Hepatocyte (in vitro differentiated cells): Measurements from ENCODE around the gene XIRP2. TPM values are rescaled to one million over a fixed set of nuclear protein-coding genes. Genes with fewer than 3 reads are reported as not detected.

ENCODE experiments used
- DNase-seq: peaks from one replicate; pipeline ENCODE4 v3.0.0-alpha.2; 2016; ENCODE audit warnings: low spot score
- H2AFZ ChIP-seq: fragments of 200-600 bp; sonication (generic); 2 replicates; pipeline ENCODE4 v1.6.0; 2016; ENCODE audit warnings: antibody characterized with exemption, mild to moderate bottlenecking
- H3K27ac ChIP-seq: fragments of 200-600 bp; sonication (generic); 2 replicates; pipeline ENCODE4 v1.5.1; 2016; ENCODE audit warnings: mild to moderate bottlenecking
- H3K27me3 ChIP-seq: fragments of 200-600 bp; sonication (generic); 2 replicates; pipeline ENCODE4 v1.6.1; 2016
- H3K36me3 ChIP-seq: fragments of 200-600 bp; sonication (generic); replicated peaks from 2 replicates; pipeline ENCODE4 v1.5.1; 2016; ENCODE audit warnings: low read depth; ENCODE audit not compliant: insufficient read depth
- H3K4me1 ChIP-seq: fragments of 200-600 bp; sonication (generic); 2 replicates; pipeline ENCODE4 v1.5.1; 2016; ENCODE audit warnings: mild to moderate bottlenecking, moderate library complexity; ENCODE audit not compliant: insufficient read depth
- H3K4me2 ChIP-seq: fragments of 200-600 bp; sonication (generic); 2 replicates; pipeline ENCODE4 v1.6.0; 2016
- H3K4me3 ChIP-seq: fragments of 200-600 bp; sonication (generic); 2 replicates; pipeline ENCODE4 v1.5.1; 2016; ENCODE audit warnings: mild to moderate bottlenecking
- H3K79me2 ChIP-seq: fragments of 200-600 bp; sonication (generic); 2 replicates; pipeline ENCODE4 v1.6.0; 2017; ENCODE audit warnings: mild to moderate bottlenecking
- H3K9me2 ChIP-seq: fragments of 200-600 bp; sonication (generic); replicated peaks from 2 replicates; pipeline ENCODE4 v1.6.0; 2017; ENCODE audit warnings: mild to moderate bottlenecking; ENCODE audit not compliant: insufficient read depth
- H3K9me3 ChIP-seq: fragments of 200-600 bp; sonication (generic); 2 replicates; pipeline ENCODE4 v1.5.1; 2016; ENCODE audit warnings: low read depth, mild to moderate bottlenecking
- H4K20me1 ChIP-seq: fragments of 200-600 bp; sonication (generic); 2 replicates; pipeline ENCODE4 v1.6.0; 2016; ENCODE audit warnings: mild to moderate bottlenecking; ENCODE audit not compliant: insufficient read depth, poor library complexity, severe bottlenecking
- CTCF ChIP-seq: fragments of 200-600 bp; sonication (generic); IDR thresholded peaks from 2 replicates; pipeline ENCODE4 v1.5.1; 2016; ENCODE audit warnings: antibody characterized with exemption, mild to moderate bottlenecking; ENCODE audit not compliant: poor library complexity
- EZH2 ChIP-seq: fragments of 200-600 bp; sonication (generic); IDR thresholded peaks from 2 replicates; pipeline ENCODE4 v1.6.1; 2016; ENCODE audit warnings: antibody characterized with exemption, mild to moderate bottlenecking, borderline replicate concordance
- EZH2phosphoT487 ChIP-seq: fragments of 200-600 bp; sonication (generic); IDR thresholded peaks from one replicate; pipeline ENCODE4 v1.6.1; 2018; ENCODE audit warnings: antibody characterized with exemption, mild to moderate bottlenecking, low read depth, moderate library complexity; ENCODE audit not compliant: unreplicated experiment, severe bottlenecking
- WGBS: methylation state at CpG from one replicate; pipeline ENCODE4 v1.1.6; 2016; ENCODE audit warnings: low lambda C conversion rate; ENCODE audit errors: missing lambda C conversion rate; 5-methylcytosine and 5-hydroxymethylcytosine counted together
- polyA plus RNA-seq: library from polyadenylated mRNA; unstranded; fragments of >200 nt; fragmentation: Nextera tagmentation; extraction: Ambion mirVana; gene quantifications from 2 replicates; pipeline ENCODE4 v1.2.1, GENCODE V29; 2016
- total RNA-seq: library from RNA; depleted of rRNA; stranded (reverse); fragments of >200 nt; gene quantifications from 2 replicates; pipeline ENCODE4 v1.2.3, GENCODE V29; 2014

Gene XIRP2
- total and polyA plus RNA-seq, 2 experiments from 2014 or later, result not detected

- no peaks in the 10 kb centered on the region for H4K20me1 ChIP-seq
- no peak for DNase-seq
- H2AFZ ChIP-seq, result no peak overlapping the region
- TF ChIP-seq EZH2phosphoT487 (no peak), EZH2 (no peak), CTCF (no peak)
- H3K9me2 ChIP-seq, result no peaks in the 10 kb centered on the region
- H3K36me3 ChIP-seq, result no peaks in the 10 kb centered on the region
- H3K79me2 ChIP-seq, result no peaks in the 10 kb centered on the region
- no peaks in the 10 kb centered on the region for H3K4me1 ChIP-seq
- no peak overlapping the region for H3K4me2 ChIP-seq
- no peak overlapping the region for H3K4me3 ChIP-seq
- no peaks in the 10 kb centered on the region for H3K27me3 ChIP-seq
- no peaks in the 10 kb centered on the region for H3K9me3 ChIP-seq
- H3K27ac ChIP-seq, result no peak overlapping the region
Measured at GRCh38 chr2:167110345-167110744, 222.1 kb downstream of the XIRP2 start.

GRCh38 chr2:167114018-167114417, 225.7 kb downstream of the XIRP2 start:
- Histone ChIP-seq H2AFZ (no peak overlapping the region), H3K4me1 (no peaks in the 10 kb centered on the region), H4K20me1 (no peaks in the 10 kb centered on the region), H3K4me2 (no peak overlapping the region), H3K27ac (no peak overlapping the region), H3K36me3 (no peaks in the 10 kb centered on the region), H3K9me2 (no peaks in the 10 kb centered on the region), H3K79me2 (no peaks in the 10 kb centered on the region), H3K4me3 (no peak overlapping the region), H3K27me3 (no peaks in the 10 kb centered on the region), H3K9me3 (no peaks in the 10 kb centered on the region)
- no peak for DNase-seq
- no peak for TF ChIP-seq CTCF
- TF ChIP-seq EZH2phosphoT487, result no peak
- no peak for TF ChIP-seq EZH2
- WGBS, result 87% methylated on average over 4 of the region's 4 CpGs

- no peak overlapping the region for H3K4me3 ChIP-seq
- H3K27ac ChIP-seq, result no peak overlapping the region
- no peaks in the 10 kb centered on the region for H3K27me3 ChIP-seq
- H4K20me1 ChIP-seq, result no peaks in the 10 kb centered on the region
- H3K4me2 ChIP-seq, result no peak overlapping the region
- no peaks in the 10 kb centered on the region for H3K9me3 ChIP-seq
- no peak overlapping the region for H2AFZ ChIP-seq
- H3K4me1 ChIP-seq, result no peaks in the 10 kb centered on the region
- no peaks in the 10 kb centered on the region for H3K9me2 ChIP-seq
- no peaks in the 10 kb centered on the region for H3K36me3 ChIP-seq
- no peaks in the 10 kb centered on the region for H3K79me2 ChIP-seq
- DNase-seq, result no peak
- TF ChIP-seq EZH2phosphoT487, result no peak
- TF ChIP-seq CTCF, result no peak
- no peak for TF ChIP-seq EZH2
Measured at GRCh38 chr2:167115541-167115940, 227.3 kb downstream of the XIRP2 start.

GRCh38 chr2:167122389-167122788, 234.1 kb downstream of the XIRP2 start:
- no peak for TF ChIP-seq EZH2
- TF ChIP-seq EZH2phosphoT487, result no peak
- no peak for TF ChIP-seq CTCF

More at GRCh38 chr2:167122389-167122788, 234.1 kb downstream of the XIRP2 start:
- H3K9me2 ChIP-seq, result no peaks in the 10 kb centered on the region
- H3K36me3 ChIP-seq, result no peaks in the 10 kb centered on the region
- no peaks in the 10 kb centered on the region for H3K79me2 ChIP-seq
- no peak for DNase-seq
- H3K4me2 ChIP-seq, result no peak overlapping the region
- H3K4me1 ChIP-seq, result no peaks in the 10 kb centered on the region
- H3K27me3 ChIP-seq, result no peaks in the 10 kb centered on the region
- no peak overlapping the region for H2AFZ ChIP-seq
- no peak overlapping the region for H3K27ac ChIP-seq
- 79% methylated on average over 2 of the region's 2 CpGs for WGBS
- H3K4me3 ChIP-seq, result no peak overlapping the region
- H4K20me1 ChIP-seq, result no peaks in the 10 kb centered on the region
- H3K9me3 ChIP-seq, result no peaks in the 10 kb centered on the region
